ENCODE results near the gene CROCC2.

The CROCC2 gene

GRCh38 chr2:241007880-241008710 lies 102.0 kb downstream of the CROCC2 start:
- no peaks in the 10 kb centered on the region for H3K27me3 ChIP-seq (replicated peaks; ENCODE audit: control insufficient read depth, insufficient read depth, low read length)
- H3K4me1 ChIP-seq (ENCODE audit: control insufficient read depth, insufficient read depth, low read length) = peaks cover 18% of the 10 kb centered on the region
- H3K9me3 ChIP-seq (ENCODE audit: control insufficient read depth, low read length) = peaks cover 31% of the 10 kb centered on the region
- H3K4me3 ChIP-seq (ENCODE audit: low read length) = no peak overlapping the region
- H3K9ac ChIP-seq (ENCODE audit: low read length) = no peak overlapping the region
- no peak for DNase-seq (ENCODE audit: low read depth)
- peaks cover 32% of the 10 kb centered on the region for H3K36me3 ChIP-seq (ENCODE audit: control insufficient read depth, insufficient read depth, low read length, severe bottlenecking)

DNA sequence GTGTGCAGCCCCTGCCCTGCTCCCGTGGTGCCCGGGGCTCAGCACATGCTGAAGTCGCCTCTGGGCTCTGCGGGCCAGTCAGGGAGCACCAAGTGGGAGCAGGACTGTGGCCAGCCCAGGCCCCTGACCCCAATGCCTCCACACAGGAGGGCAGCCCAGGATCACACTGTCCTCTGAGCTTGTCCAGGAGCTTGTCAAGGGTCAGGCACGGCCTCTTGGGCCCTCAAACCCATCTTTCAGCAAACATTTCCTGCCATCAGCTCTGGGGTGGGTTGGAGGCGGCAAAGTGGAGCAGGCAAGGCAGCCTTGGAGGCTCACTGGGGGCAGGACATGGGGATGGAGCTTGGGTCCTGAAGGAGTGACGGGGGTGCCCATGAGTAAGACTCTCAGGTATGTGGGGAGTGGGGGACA lies 102.6 kb downstream of the CROCC2 start:
- Histone ChIP-seq H3K9me3 (ENCODE audit: control insufficient read depth, low read length) (peaks cover 25% of the 10 kb centered on the region), H3K4me1 (ENCODE audit: control insufficient read depth, insufficient read depth, low read length) (peaks cover 18% of the 10 kb centered on the region), H3K9ac (ENCODE audit: low read length) (no peak overlapping the region), H3K27me3 (replicated peaks; ENCODE audit: control insufficient read depth, insufficient read depth, low read length) (no peaks in the 10 kb centered on the region), H3K4me3 (ENCODE audit: low read length) (no peak overlapping the region), H3K36me3 (ENCODE audit: control insufficient read depth, insufficient read depth, low read length, severe bottlenecking) (peaks cover 30% of the 10 kb centered on the region)
- no peak for DNase-seq (ENCODE audit: low read depth)

DNA sequence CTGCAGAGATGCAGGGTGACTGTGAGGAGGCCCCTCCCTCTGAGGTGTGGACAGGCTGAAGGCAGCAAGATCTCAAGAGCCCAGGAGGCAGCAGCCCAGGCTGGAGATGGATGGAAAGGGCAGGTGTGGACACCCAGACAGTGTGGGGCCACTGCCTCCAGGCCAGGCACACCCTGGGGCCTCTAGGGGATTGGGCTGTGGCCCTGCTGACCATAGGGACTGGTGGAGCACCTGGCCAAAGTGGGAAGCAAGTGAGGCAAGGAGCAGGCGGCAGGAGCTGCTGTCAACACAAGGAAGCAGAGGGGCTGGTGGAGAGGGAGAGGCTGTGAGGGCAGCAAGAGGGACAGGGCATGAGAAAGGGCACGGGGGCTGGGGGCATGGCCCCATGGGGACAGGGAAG lies 103.1 kb downstream of the CROCC2 start:
- Histone ChIP-seq H3K36me3 (ENCODE audit: control insufficient read depth, insufficient read depth, low read length, severe bottlenecking) (peaks cover 25% of the 10 kb centered on the region), H3K4me1 (ENCODE audit: control insufficient read depth, insufficient read depth, low read length) (peaks cover 18% of the 10 kb centered on the region), H3K4me3 (ENCODE audit: low read length) (peak overlapping the region; percentile 70), H3K27me3 (replicated peaks; ENCODE audit: control insufficient read depth, insufficient read depth, low read length) (no peaks in the 10 kb centered on the region), H3K9me3 (ENCODE audit: control insufficient read depth, low read length) (peaks cover 20% of the 10 kb centered on the region), H3K9ac (ENCODE audit: low read length) (peak overlapping the region; percentile 71)
- DNase-seq (ENCODE audit: low read depth) = no peak

- Histone ChIP-seq H3K36me3 (ENCODE audit: control insufficient read depth, insufficient read depth, low read length, severe bottlenecking) (peaks cover 25% of the 10 kb centered on the region), H3K9me3 (ENCODE audit: control insufficient read depth, low read length) (peaks cover 13% of the 10 kb centered on the region), H3K4me3 (ENCODE audit: low read length) (peak overlapping the region; percentile 70), H3K27me3 (replicated peaks; ENCODE audit: control insufficient read depth, insufficient read depth, low read length) (no peaks in the 10 kb centered on the region), H3K9ac (ENCODE audit: low read length) (peak overlapping the region; percentile 71), H3K4me1 (ENCODE audit: control insufficient read depth, insufficient read depth, low read length) (peaks cover 18% of the 10 kb centered on the region)
- DNase-seq (ENCODE audit: low read depth) = peak; percentile 85
Measured at GRCh38 chr2:241009601-241010530, 103.7 kb downstream of the CROCC2 start.

- peaks cover 7% of the 10 kb centered on the region for H3K9me3 ChIP-seq (ENCODE audit: control insufficient read depth, low read length)
- H3K4me1 ChIP-seq (ENCODE audit: control insufficient read depth, insufficient read depth, low read length) = peaks cover 18% of the 10 kb centered on the region
- peak overlapping the region; percentile 71 for H3K9ac ChIP-seq (ENCODE audit: low read length)
- no peak for DNase-seq (ENCODE audit: low read depth)
- peak overlapping the region; percentile 70 for H3K4me3 ChIP-seq (ENCODE audit: low read length)
- H3K27me3 ChIP-seq (replicated peaks; ENCODE audit: control insufficient read depth, insufficient read depth, low read length) = no peaks in the 10 kb centered on the region
- peaks cover 20% of the 10 kb centered on the region for H3K36me3 ChIP-seq (ENCODE audit: control insufficient read depth, insufficient read depth, low read length, severe bottlenecking)
Measured at GRCh38 chr2:241010531-241011295, 104.6 kb downstream of the CROCC2 start.

DNA sequence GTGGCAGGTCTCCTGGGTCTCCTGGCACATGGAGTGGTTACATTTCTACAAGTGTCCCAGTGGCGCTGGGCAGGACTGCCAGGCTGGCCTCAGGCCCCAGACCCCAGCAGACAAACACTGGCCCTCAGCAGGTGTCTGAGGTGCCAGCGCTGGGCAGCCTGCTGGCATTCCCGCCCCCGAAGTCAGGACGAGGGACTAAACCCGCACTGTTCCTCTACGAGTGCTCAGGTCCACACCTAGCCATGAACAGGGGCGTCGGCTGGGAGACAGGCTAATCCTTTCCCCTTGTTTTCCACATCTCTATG lies 105.1 kb downstream of the CROCC2 start:
- no peaks in the 10 kb centered on the region for H3K27me3 ChIP-seq (replicated peaks; ENCODE audit: control insufficient read depth, insufficient read depth, low read length)
- peaks cover 16% of the 10 kb centered on the region for H3K36me3 ChIP-seq (ENCODE audit: control insufficient read depth, insufficient read depth, low read length, severe bottlenecking)
- no peak overlapping the region for H3K4me3 ChIP-seq (ENCODE audit: low read length)
- H3K9me3 ChIP-seq (ENCODE audit: control insufficient read depth, low read length) = peaks cover 1% of the 10 kb centered on the region
- peaks cover 18% of the 10 kb centered on the region for H3K4me1 ChIP-seq (ENCODE audit: control insufficient read depth, insufficient read depth, low read length)
- no peak for DNase-seq (ENCODE audit: low read depth)
- no peak overlapping the region for H3K9ac ChIP-seq (ENCODE audit: low read length)

- DNase-seq (ENCODE audit: low read depth) = no peak
- H3K9ac ChIP-seq (ENCODE audit: low read length) = no peak overlapping the region
- H3K9me3 ChIP-seq (ENCODE audit: control insufficient read depth, low read length) = no peaks in the 10 kb centered on the region
- peaks cover 18% of the 10 kb centered on the region for H3K4me1 ChIP-seq (ENCODE audit: control insufficient read depth, insufficient read depth, low read length)
- H3K27me3 ChIP-seq (replicated peaks; ENCODE audit: control insufficient read depth, insufficient read depth, low read length) = no peaks in the 10 kb centered on the region
- peaks cover 16% of the 10 kb centered on the region for H3K36me3 ChIP-seq (ENCODE audit: control insufficient read depth, insufficient read depth, low read length, severe bottlenecking)
- no peak overlapping the region for H3K4me3 ChIP-seq (ENCODE audit: low read length)
Measured at GRCh38 chr2:241011751-241012510, 105.8 kb downstream of the CROCC2 start.

- H3K27me3 ChIP-seq (replicated peaks; ENCODE audit: control insufficient read depth, insufficient read depth, low read length) = no peaks in the 10 kb centered on the region
- no peak for DNase-seq (ENCODE audit: low read depth)
Measured at GRCh38 chr2:241014224-241014623, 108.1 kb downstream of the CROCC2 start.

GRCh38 chr2:241014764-241015163 lies 108.6 kb downstream of the CROCC2 start:
- Histone ChIP-seq H3K27me3 (replicated peaks; ENCODE audit: control insufficient read depth, insufficient read depth, low read length) (no peaks in the 10 kb centered on the region), H3K4me1 (ENCODE audit: control insufficient read depth, insufficient read depth, low read length) (peaks cover 11% of the 10 kb centered on the region), H3K9ac (ENCODE audit: low read length) (no peak overlapping the region), H3K4me3 (ENCODE audit: low read length) (no peak overlapping the region), H3K9me3 (ENCODE audit: control insufficient read depth, low read length) (no peaks in the 10 kb centered on the region), H3K36me3 (ENCODE audit: control insufficient read depth, insufficient read depth, low read length, severe bottlenecking) (peaks cover 39% of the 10 kb centered on the region)
- DNase-seq (ENCODE audit: low read depth) = no peak

More at GRCh38 chr2:241014224-241014623, 108.1 kb downstream of the CROCC2 start:
- no peaks in the 10 kb centered on the region for H3K9me3 ChIP-seq (ENCODE audit: control insufficient read depth, low read length)
- no peak overlapping the region for H3K4me3 ChIP-seq (ENCODE audit: low read length)
- no peak overlapping the region for H3K9ac ChIP-seq (ENCODE audit: low read length)
- peaks cover 34% of the 10 kb centered on the region for H3K36me3 ChIP-seq (ENCODE audit: control insufficient read depth, insufficient read depth, low read length, severe bottlenecking)
- H3K4me1 ChIP-seq (ENCODE audit: control insufficient read depth, insufficient read depth, low read length) = peaks cover 16% of the 10 kb centered on the region

DNA sequence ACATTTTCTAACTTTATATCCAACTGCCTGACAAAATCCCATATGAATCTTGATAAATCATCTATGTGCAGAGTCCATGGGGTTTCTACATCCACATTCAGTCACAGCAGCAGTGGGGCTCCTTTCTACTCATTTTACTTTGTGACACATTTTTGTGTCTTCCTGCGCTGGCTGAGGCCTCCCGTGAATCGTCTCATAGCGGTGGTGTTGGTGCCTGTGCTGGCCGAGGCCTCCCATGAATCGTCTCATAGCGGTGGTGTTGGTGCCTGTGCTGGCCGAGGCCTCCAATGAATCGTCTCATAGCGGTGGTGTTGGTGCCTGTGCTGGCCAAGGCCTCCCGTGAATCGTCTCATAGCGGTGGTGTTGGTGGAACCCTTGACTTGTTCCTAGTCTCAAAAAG lies 109.3 kb downstream of the CROCC2 start:
- H3K9me3 ChIP-seq (ENCODE audit: control insufficient read depth, low read length) = no peaks in the 10 kb centered on the region
- no peak for DNase-seq (ENCODE audit: low read depth)
- peaks cover 4% of the 10 kb centered on the region for H3K4me1 ChIP-seq (ENCODE audit: control insufficient read depth, insufficient read depth, low read length)
- H3K4me3 ChIP-seq (ENCODE audit: low read length) = no peak overlapping the region
- no peak overlapping the region for H3K9ac ChIP-seq (ENCODE audit: low read length)
- no peaks in the 10 kb centered on the region for H3K27me3 ChIP-seq (replicated peaks; ENCODE audit: control insufficient read depth, insufficient read depth, low read length)
- peaks cover 46% of the 10 kb centered on the region for H3K36me3 ChIP-seq (ENCODE audit: control insufficient read depth, insufficient read depth, low read length, severe bottlenecking)

All from adipocyte (in vitro differentiated cells).